ENCODE measurements around the gene FAM193A.
"Not testable (repeated sequence)": the region's sequence is repeated elsewhere in the genome, so short reads cannot be mapped to it uniquely, and the experiment has no call there.

Gene FAM193A

GRCh38 chr4:2514193-2514592, 22.3 kb upstream of the FAM193A start:
- not testable (repeated sequence) for DNase-seq (ENCODE audit: low read depth in 2 of 2, low spot score in 1 of 2)

- DNase-seq (ENCODE audit: low read depth in 2 of 2, low spot score in 1 of 2): not testable (repeated sequence)
Observed at GRCh38 chr4:2514944-2515343, 21.5 kb upstream of the FAM193A start.

- DNase-seq (ENCODE audit: low read depth in 2 of 2, low spot score in 1 of 2): no peak
Observed at GRCh38 chr4:2515830-2516550, 20.5 kb upstream of the FAM193A start.

GRCh38 chr4:2516635-2517034, 19.8 kb upstream of the FAM193A start:
- DNase-seq (ENCODE audit: low read depth in 2 of 2, low spot score in 1 of 2): no peak

- no peak for DNase-seq (ENCODE audit: low read depth in 2 of 2, low spot score in 1 of 2)
Observed at GRCh38 chr4:2526559-2526958, 9.9 kb upstream of the FAM193A start.

GRCh38 chr4:2534904-2535375, 1.5 kb upstream of the FAM193A start:
- DNase-seq (ENCODE audit: low read depth in 2 of 2, low spot score in 1 of 2): no peak

- peak in 1 of 2 donors; percentile 18 for DNase-seq (ENCODE audit: low read depth in 2 of 2, low spot score in 1 of 2)
Observed at GRCh38 chr4:2535376-2536192, 863 bp upstream of the FAM193A start.

GRCh38 chr4:2537011-2537830, 774 bp downstream of the FAM193A start:
- DNase-seq (ENCODE audit: low read depth in 2 of 2, low spot score in 1 of 2): peak; percentile 9 to 10

- DNase-seq (ENCODE audit: low read depth in 2 of 2, low spot score in 1 of 2): not testable (repeated sequence)
Observed at GRCh38 chr4:2543580-2544191, 7.2 kb downstream of the FAM193A start.

GRCh38 chr4:2545321-2546013, 9.0 kb downstream of the FAM193A start:
- DNase-seq (ENCODE audit: low read depth in 2 of 2, low spot score in 1 of 2): no peak

- no peak for DNase-seq (ENCODE audit: low read depth in 2 of 2, low spot score in 1 of 2)
Observed at GRCh38 chr4:2546286-2546823, 9.9 kb downstream of the FAM193A start.

- DNase-seq (ENCODE audit: low read depth in 2 of 2, low spot score in 1 of 2): not testable (repeated sequence)
Observed at GRCh38 chr4:2546961-2547691, 10.7 kb downstream of the FAM193A start.

- no peak for DNase-seq (ENCODE audit: low read depth in 2 of 2, low spot score in 1 of 2)
Observed at GRCh38 chr4:2551118-2551517, 14.7 kb downstream of the FAM193A start.

- no peak for DNase-seq (ENCODE audit: low read depth in 2 of 2, low spot score in 1 of 2)
Observed at GRCh38 chr4:2552806-2553205, 16.4 kb downstream of the FAM193A start.

- no peak for DNase-seq (ENCODE audit: low read depth in 2 of 2, low spot score in 1 of 2)
Observed at GRCh38 chr4:2558301-2558700, 21.9 kb downstream of the FAM193A start.

GRCh38 chr4:2560167-2560566, 23.7 kb downstream of the FAM193A start:
- DNase-seq (ENCODE audit: low read depth in 2 of 2, low spot score in 1 of 2): no peak

- DNase-seq (ENCODE audit: low read depth in 2 of 2, low spot score in 1 of 2): no peak
Observed at GRCh38 chr4:2565533-2565932, 29.1 kb downstream of the FAM193A start.

GRCh38 chr4:2570036-2570435, 33.6 kb downstream of the FAM193A start:
- no peak for DNase-seq (ENCODE audit: low read depth in 2 of 2, low spot score in 1 of 2)

- DNase-seq (ENCODE audit: low read depth in 2 of 2, low spot score in 1 of 2): peak in 1 of 2 donors; percentile 10
Observed at GRCh38 chr4:2570551-2571222, 34.2 kb downstream of the FAM193A start.

Data from stimulated activated CD8-positive, alpha-beta memory T cell treated with anti-CD3 and anti-CD28 coated beads, Interleukin-4, amount 100 ng/mL, for 1 hour (primary cell).